NB4 (cell line): Measurements from ENCODE around the gene WRAP73.

Experiments used
- POLR2A ChIP-seq: IDR thresholded peaks from 2 replicates; pipeline ENCODE4 v1.6.1; 2011; ENCODE audit warnings: mild to moderate bottlenecking; ENCODE audit not compliant: insufficient read length; ENCODE audit errors: extremely low read depth
- TF ChIP-seq, protein P1 (sequence below): IDR thresholded peaks from one replicate; pipeline ENCODE4 v1.5.1; 2012; ENCODE audit warnings: low read depth, low read length

DNA sequence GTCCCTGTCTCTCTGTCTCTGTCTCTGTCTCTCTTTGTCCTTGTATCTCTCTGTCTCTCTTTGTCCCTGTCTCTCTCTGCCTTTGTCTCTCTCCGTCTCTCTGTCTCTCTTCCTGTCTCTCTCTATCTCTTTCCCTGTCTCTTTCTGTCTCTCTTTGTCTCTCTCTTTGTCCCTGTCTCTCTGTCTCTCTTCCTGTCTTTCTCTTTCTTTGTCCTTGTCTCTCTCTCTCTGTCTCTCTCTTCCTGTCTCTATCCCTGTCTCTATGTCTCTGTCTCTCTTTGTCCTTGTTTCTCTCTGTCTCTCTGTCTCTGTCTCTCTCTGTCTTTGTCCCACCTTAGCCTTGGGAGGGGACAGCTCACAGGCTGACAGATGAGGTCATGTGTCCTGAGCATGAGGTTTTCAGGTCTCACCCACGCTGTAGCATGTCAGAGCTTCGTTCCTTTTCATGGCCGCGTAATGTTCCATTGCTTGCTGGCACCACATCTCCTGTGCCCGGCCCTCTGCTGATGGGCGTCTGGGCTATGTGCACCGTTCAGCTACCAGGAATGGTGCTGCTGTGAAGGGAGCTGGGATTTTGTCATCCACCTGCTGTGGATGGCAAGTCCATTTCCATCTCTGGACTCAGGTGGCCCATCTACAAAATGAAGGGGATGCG lies 30.0 kb upstream of the WRAP73 start:
- no peak for TF ChIP-seq POLR2A
- TF ChIP-seq, protein P1, sequence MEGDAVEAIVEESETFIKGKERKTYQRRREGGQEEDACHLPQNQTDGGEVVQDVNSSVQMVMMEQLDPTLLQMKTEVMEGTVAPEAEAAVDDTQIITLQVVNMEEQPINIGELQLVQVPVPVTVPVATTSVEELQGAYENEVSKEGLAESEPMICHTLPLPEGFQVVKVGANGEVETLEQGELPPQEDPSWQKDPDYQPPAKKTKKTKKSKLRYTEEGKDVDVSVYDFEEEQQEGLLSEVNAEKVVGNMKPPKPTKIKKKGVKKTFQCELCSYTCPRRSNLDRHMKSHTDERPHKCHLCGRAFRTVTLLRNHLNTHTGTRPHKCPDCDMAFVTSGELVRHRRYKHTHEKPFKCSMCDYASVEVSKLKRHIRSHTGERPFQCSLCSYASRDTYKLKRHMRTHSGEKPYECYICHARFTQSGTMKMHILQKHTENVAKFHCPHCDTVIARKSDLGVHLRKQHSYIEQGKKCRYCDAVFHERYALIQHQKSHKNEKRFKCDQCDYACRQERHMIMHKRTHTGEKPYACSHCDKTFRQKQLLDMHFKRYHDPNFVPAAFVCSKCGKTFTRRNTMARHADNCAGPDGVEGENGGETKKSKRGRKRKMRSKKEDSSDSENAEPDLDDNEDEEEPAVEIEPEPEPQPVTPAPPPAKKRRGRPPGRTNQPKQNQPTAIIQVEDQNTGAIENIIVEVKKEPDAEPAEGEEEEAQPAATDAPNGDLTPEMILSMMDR, result no peak
